CD4-positive, alpha-beta T cell treated with Interferon gamma for 1 hour (primary cell): ENCODE data around the gene ZSCAN20.

Experiments
- DNase-seq: peaks from one replicate; pipeline ENCODE4 v3.0.0-alpha.2; 2020

The ZSCAN20 gene

DNA sequence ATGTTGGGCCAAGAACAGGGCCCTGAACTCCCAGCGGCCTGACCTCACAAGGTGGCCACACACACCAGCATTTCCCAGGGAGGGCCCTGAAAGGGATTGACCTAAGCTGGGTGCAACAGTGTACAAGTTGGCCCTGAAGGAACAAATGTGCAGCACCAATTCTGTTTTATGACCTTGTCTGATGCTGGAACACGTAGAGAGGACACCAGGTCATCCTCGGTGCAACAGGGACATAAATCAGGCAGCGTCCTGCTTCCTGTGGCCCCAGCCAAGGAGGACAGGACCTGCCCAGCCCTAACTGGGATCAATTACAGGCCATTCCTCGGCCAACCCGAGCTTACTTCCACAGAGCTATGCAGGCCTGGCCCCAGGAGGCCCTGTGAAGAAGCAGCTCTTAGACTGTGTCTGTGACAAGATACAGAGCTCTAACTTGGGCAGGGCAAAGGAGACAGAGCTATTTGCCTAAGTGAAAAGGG, 28.7 kb upstream of the ZSCAN20 start:
- no peak for DNase-seq

DNA sequence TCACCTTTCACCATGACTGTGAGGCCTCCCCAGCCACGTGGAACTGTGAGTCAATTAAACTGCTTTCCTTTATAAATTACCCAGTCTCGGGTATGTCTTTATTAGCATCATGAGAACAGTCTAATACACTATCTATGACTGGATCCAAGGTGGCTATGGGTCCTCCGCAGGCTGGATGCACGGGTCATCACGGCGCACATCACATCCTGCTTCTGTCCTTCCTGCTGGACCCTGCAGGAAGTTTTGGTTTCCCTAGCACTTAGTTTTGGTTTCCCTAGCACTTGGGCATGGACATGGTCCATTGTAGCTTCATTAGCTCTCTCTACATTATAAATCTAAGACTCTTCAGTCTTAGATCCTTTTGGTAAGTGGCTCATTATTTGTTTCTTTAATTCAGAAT, 27.3 kb upstream of the ZSCAN20 start:
- no peak for DNase-seq

DNA sequence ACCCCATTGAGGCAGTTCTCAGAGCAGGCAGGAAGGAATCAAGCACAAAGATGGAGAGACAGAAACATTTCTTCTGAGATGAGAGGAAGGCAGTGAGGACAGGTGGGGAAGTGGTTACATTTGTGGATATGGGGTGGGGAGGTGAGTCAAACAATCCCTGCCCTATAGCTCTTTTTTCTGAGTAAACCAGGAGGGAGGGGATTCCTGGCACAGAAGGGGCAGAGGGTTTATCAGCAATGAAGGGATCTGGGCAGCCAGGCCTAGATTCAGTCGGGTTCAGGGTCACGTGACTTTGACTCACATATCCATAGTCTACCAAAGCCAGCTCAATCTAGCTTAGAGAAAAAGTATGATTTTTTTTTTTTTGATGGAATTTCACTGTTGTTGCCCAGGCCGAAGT, 25.9 kb upstream of the ZSCAN20 start:
- DNase-seq: no peak

DNA sequence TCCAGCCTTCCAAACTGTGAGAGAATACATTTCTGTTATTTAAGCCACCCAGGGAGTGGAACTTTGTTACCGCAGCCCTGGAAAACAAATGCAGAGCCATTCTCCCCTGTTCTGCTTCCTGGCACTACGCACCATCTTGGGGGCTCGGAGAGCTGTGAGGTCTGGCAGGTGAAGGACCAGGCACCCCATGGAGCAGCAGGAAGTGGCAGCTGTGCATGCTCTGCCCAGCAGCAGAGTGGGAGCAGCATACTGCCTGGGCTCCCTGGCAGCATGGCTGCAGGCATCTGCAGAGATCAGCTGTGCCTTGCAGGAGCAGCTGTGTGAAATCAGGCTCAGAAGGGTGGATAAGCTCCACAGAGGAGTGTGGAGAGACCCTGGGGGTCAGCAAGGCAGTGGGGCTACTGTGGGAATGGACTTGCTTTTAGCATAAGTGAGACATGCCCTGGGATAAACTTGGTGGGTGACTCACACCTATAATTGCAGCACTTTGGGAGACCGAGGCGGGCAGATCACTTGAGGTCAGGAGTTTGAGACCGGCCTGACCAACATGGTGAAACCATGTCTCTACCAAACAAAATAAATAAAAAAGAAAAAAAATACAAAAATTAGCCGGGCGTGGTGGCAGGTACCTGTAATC, 17.7 kb upstream of the ZSCAN20 start:
- DNase-seq: no peak

DNA sequence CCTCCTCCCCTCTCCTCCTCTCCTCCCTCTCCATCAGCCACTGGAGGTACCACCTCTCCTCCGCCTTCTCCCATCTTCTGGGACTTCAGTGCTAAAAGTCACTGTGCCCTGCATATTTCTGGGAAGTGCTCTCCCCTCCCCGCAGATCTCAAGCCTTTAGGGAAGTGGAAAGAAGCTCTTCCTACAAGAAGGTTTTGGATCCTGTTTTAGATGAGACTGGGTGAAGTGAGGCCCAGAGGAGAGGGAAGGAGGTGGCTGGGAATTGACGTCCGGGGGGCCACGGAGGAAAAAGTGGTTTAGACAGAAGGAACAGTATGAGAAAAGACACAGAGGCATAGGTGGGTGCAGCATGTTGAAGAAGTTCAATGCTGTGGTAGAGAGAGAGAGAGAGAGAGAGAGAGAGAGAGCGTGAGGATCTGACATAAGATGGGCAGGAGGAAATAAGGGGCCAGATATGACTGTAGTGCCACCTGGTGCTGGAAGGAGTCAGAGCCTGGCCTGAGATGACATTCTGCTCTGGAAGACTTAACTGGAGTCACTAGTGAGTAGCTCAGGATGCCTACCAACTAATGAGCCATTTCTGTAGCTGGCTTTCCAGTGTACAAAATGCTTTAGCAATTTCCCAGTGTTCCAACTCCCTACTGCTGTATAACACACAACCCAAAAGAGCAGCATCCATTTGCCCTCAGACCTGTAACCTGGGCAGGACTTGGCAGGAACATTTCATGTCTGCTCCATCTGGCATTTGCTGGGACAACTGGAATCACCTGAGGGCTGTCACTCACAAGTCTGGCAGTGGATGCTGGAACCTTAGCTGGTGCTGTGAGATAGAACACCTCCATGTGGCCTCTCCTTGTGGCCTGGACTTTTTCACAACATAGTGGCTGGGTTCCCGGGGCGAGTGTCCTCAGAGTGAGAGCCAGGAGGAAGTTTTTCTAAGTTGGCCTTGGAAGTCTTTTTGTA, 16.6 kb upstream of the ZSCAN20 start:
- peak; percentile 31 for DNase-seq

DNA sequence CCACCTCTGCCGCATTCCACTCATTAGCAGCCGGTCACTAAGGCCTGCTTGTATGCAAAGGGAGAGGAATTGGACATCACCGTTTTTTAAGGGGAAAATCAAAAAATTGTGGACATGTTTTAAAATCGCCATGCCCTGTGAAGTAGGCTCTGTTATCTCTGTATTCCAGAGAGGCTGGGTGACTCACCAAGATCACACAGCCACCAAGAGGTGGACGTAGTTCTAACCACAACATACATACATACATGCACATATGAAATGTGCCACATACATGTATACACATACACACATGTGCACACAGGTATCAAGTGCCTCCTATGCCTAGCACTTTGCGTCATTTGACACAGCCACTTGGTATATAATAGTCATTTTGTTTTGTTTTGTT, 16.0 kb upstream of the ZSCAN20 start:
- DNase-seq: no peak

DNA sequence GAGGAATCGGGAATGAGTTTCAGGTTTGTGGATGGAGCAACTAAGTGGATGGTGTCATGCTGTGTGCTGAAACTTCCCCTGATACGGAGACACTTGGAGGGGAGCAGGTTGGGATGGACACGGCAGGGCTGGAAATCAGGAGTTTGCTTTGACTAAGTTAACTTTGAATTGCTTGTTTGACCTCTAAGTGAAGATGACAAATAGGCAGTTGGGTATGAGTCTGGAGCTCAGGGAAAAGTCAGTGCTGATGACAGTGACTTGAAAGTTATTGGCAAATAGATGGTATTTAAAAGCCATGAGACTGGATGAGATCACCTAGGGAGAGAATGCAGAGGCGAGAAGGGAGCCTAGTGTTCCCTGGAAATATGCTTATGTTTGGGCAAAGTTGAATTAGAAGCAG, 12.8 kb upstream of the ZSCAN20 start:
- DNase-seq: no peak

DNA sequence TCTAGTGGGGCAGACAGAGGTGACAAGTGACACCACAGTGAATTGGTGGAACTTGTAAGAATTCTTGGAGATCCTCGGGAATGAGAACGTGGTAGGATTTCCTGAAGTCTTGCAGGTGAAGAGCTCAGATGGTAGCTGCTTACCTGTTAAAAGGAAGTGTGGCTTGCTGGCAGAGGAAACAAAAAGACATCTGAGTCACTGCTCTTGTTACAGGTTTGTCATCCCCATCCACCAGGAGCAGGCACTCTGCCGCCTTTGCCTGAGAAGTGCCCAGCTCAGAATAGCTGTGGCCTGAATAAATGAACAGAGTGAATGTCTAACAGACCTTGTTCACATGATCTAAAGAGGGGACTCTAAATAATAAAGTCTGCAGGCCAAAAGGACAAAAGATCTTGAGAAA, 12.3 kb upstream of the ZSCAN20 start:
- no peak for DNase-seq

DNA sequence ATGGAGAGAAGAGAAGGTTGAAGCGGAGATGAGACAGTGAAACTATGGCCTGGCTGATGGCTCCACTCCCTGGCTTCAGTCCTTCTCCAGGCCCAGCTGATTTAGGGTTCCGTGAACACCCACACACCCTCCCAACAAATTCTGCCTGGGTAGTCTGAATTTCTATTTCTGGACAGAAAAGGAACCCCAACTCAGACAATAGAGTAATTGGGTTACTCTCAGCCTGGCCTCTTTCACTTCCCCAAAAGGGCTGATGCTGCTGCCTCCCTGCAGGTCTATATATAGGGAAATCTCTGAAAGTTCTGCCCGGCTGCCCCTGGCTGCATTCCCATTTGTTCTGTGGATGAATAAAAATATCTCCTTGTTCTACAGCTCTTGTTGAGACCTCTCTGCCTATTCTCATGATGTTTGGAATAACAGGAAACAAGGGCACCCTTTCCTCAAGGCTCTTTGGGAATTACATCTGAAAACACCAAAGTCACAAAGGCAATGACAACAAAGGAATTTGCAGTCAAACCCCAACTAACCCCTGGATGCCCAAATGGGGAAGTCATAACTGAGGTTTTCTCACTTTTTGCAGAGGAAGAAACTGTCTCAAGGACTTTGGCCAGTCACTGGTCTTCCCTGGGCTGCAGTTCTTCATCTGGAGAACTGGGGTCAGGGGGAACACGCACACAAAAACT, 11.4 kb upstream of the ZSCAN20 start:
- DNase-seq: peak; percentile 44

DNA sequence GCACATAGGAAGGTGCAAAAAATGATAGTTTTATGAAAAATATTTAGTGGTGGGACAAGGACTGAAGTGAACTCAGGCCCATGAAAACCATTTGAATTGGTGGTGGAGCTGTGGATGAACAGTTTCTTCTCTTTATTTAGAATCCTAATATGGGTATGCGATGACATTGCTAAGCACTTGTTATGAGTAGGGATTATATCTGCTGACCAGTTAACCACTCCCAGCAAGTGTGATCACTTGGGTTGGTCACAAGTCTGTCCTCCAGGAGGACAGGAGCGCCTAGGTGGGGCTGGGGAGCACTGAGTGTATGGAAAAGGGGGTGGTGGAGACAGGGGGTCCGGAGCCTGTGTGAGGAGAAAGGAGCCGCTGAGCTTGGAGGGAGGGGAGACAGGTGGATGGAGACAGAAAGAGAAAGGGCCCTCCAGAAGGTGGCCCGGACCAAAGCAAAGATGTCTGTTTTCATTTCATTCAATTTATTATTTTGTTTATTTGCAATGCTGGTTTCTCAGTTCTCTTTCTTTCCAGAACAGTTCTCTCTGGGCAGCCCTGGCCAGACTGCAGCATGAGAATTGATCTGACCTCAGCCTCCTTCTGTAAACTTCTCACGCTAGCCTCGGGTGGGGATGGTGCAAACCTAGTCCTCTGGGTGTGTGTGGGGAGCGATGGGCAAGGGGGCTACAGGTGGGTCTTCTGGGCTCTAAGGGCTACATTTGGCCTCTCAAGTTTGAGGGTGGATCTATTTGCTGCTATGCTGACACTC, 9.9 kb upstream of the ZSCAN20 start:
- DNase-seq: no peak

DNA sequence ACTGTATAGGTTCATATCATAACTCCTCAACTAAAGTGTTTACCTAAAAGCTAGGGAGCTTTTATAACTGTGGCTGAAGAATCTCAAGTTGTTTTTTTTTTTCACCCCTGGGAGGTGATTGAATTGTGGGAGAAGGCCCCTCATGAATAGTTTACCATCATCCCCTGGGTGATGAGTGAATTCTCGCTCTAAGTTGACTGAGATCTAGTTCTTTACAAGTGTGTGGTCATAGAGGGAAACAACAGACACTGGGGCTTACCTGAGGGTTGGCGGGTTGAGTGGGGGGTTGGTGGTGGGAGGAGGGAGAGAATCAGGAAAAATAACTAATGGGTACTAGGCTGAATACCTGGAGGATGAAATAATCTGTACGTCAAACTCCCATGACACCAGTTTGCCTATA, 7.9 kb upstream of the ZSCAN20 start:
- DNase-seq: no peak

DNA sequence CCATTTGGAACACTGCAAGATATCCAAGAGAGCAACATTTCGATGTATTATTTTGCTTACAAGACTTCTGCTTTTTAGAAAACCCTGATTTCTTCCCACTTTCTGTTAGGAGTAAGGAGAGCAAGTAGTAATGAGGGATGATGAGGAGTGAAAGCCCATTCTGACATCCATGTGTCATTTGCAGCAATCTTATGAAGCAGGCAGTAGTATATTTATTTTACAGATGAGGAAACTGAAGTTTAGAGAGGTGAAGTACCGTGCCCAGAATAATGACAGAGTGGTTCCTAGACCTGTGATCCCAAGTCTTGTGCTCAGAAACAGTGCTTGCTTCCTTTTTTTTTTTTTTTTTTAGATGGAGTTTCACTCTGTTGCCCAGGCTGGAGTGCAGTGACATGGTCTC, 7.1 kb upstream of the ZSCAN20 start:
- no peak for DNase-seq

DNA sequence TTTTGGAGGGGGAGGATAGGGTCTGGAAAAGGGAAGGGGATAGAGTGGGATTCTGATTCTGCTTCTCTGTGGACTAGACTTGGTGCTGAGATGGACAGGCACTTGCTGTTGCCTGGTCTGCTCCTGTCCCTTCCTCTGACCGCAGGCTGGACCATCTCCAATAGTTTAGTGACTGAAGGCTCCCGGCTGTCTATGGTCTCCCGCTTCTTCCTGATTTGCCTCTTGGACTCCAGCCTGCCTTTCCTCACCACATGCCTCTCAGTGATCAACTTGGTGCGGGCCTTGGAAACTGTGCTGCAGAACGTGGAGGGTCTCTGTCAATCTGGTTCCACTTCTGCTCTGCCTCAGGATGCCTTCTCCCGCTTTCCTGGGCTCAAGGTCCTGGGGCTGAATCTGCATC, 6.3 kb upstream of the ZSCAN20 start:
- DNase-seq: no peak

DNA sequence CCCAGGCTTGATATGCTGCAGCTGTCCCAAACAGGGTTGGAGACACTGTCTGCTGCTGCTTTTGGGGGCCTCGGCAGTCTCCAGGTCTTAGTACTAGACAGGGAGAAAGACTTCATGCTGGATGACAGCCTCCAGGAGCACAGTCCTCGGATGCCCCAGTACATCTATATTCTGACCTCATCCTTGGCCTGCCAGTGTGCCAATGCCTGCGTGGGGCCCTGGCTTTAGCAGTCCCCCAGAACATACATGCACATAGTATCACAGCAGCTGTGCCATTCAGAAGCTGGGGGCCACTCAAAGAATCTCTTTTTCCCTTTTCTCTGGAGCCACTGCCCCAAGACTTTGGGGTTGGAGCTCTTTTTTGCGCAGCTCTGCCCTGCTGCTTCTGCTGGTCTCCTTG, 4.4 kb upstream of the ZSCAN20 start:
- DNase-seq: no peak

DNA sequence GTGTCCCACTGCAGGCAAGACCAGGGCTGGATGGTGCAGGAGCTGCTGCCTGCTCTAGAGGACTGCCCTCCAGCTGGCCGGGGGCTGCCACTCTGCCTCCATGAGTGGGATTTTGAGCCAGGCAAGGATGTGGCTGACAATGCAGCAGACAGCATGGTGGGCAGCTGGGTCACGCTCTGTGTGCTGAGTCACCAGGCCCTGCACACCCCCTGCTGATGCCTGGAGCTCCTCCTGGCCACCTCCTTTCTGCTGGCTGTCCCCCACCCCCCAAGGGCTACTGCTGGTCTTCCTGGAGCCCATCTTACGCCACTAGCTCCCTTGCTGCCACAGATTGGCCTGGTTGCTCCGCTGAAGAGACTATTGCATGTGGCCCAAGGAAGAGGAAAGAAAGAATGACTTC, 3.9 kb upstream of the ZSCAN20 start:
- no peak for DNase-seq

DNA sequence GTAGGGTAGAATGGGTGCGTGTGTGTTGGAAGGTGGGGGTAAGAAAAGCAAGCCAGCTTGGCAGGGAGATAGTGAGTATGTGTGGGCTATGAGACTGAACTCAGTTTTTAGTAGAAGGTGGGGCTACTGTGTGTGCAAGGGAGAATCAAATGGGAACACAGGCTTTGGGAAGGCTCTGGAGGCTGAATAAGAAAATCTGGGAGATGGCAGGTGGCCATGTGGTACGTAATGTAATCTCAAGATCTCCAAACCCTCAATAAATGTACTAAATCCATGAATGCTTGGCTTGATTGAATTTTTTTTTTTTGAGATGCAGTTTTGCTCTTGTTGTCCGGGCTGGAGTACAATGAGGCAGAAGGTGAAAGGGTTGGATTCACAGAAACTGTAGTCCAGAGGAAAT, 3.5 kb upstream of the ZSCAN20 start:
- no peak for DNase-seq

DNA sequence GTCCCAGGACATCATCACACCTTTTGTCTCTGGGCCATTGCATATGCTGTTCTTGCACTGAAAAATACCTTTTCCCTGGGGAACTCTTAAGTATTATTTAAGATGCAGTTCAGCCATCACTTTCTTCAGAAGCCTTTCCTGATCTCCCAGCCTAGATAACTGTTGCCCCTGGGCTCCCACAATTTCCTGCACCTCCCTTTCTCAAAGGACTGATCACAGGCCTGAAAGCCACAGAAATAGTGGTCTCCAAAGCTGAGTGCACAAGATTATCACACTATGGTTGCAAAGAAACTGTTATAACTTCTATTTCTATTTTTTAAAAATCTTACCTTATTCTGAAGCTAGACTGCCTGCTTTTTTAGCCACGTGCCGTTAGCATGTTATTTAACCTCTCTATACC, 2.8 kb upstream of the ZSCAN20 start:
- DNase-seq: no peak

DNA sequence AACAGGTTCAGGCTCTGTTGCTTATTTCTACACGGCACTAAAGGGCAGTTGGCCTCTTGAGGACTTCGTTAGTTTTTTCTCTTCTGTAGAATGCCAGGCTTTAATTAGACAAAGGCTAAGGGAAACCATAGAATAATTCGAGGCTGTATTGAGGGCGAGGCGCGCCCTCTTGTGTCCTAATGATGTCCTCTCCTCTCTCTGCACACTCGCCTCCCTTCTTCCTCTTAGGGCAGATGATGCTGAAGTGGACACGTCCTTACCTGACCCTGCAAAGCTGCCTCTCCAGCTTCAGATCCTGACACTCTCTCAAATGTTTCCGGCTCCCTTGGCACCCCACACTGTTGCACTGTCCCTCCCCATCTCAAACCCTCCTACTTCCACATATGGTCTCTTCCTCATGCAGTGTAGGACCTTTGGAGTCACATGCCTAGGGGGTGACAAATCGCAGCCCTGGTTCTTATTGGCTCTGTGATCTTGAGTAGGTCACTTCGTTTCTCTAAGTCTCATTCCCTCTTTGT, 1.9 kb upstream of the ZSCAN20 start:
- peak; percentile 56 for DNase-seq

DNA sequence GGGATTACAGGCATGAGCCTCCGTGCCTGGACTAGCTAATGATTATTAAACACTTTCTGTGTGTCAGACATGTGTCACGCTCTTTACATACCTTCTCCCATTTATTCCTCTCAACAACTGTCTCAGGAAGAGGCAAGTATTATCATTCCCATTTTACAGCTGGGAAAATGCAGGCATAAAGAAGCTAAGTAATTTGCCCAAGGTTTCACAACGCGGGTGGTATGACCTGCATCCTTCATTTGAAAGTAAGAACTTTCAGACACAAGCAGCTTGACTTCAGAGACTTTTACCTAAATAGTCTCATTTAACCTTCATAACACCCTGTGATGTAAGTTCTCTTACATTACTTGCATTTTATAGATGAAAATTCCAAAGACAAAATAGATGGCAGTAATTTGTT, 1.0 kb upstream of the ZSCAN20 start:
- DNase-seq: no peak

DNA sequence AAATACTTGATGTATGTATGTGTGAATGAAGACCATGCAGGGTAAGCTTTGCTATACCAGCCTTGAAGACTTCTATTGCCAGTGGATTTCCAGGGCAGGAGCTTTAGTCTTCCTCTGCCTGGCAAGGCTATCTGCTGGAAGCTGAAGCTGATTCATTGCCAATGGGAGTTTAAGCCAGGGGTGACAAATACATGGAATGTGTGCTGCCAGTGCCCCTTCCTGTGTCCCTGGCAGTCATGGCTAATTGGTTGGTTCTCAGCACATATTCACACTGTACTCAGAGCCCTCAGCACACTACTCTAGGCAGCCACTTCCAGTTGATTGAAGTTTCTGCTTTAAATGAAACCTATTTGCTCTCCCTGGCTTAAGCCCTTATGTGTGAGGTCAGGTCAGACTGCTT, 1.5 kb downstream of the ZSCAN20 start:
- DNase-seq: no peak

DNA sequence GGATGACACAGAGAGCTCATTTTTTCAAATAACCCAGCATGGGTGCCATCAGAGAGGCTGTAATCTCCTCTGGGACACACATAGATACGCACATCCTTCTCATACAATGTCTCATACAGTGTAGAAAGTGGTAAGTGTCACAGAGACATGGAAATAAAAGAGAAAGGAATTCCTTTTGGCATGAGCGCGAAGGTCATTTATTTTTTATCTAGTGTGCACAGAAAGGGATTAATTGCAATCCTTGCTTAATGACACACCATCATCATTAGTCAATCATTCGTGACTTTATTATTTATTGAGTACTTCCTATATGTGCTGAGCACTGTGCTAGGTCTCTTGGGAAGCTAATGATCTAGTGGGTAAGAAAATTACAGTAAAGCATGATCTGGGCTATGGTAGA, 5.0 kb downstream of the ZSCAN20 start:
- DNase-seq: no peak

DNA sequence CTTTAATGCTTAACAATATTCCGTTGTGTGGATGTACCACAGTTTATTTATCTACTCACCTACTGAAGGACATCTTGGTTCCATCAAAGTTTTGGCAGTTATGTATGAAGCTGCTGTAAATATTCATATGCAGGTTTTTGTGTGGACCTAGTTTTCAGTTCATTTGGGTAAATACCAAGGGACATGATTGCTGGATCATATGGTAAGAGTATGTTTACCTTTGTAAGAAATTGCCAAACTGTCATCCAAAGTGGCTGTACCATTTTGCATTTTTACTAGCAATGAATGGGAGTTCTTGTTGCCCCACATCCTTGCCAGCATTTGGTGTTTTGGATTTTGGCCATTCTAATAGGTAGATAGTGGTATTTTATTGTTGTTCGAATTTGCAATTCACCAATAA, 10.0 kb downstream of the ZSCAN20 start:
- DNase-seq: no peak

DNA sequence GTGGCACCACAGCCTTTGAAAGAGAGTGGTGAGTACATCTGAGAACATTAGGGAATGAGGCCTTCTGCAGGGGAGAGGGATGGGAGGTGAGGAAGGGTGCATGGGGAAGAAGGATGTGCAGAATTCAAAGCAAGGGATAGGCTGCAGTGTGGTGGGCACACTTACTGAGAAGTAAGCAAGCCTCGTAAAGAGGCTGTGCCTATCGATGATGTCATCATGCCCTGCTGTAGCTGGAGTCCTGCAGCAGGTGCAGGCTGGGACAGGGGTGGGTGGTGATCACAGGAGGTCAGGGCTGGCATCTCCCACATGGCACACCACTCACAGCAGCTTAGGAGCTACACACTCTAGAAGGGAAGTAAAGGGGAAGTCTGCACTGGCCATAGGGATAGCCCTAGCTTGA, 16.2 kb downstream of the ZSCAN20 start:
- no peak for DNase-seq
